EL (cell line): ENCODE results near the gene H1-8.

Source experiments
- DNase-seq: peaks from one replicate; pipeline ENCODE4 v3.0.0-alpha.2; 2016

The H1-8 gene

GRCh38 chr3:129557548-129557894, 14.5 kb downstream of the H1-8 start:
- DNase-seq = no peak

- no peak for DNase-seq
Measured at GRCh38 chr3:129558081-129558771, 15.3 kb downstream of the H1-8 start.

- DNase-seq = peak; percentile 94
Measured at GRCh38 chr3:129558772-129559564, 16.0 kb downstream of the H1-8 start.

GRCh38 chr3:129559565-129560079, 16.6 kb downstream of the H1-8 start:
- DNase-seq = no peak

GRCh38 chr3:129560269-129560787, 17.4 kb downstream of the H1-8 start:
- DNase-seq = peak; percentile 85

GRCh38 chr3:129560911-129561594, 18.1 kb downstream of the H1-8 start:
- DNase-seq = peak; percentile 87

- DNase-seq = no peak
Measured at GRCh38 chr3:129561619-129562248, 18.8 kb downstream of the H1-8 start.

- DNase-seq = no peak
Measured at GRCh38 chr3:129562803-129563202, 19.8 kb downstream of the H1-8 start.

- DNase-seq = no peak
Measured at GRCh38 chr3:129563332-129563731, 20.4 kb downstream of the H1-8 start.

- no peak for DNase-seq
Measured at GRCh38 chr3:129563850-129564535, 21.0 kb downstream of the H1-8 start.

- no peak for DNase-seq
Measured at GRCh38 chr3:129564981-129565644, 22.1 kb downstream of the H1-8 start.

- DNase-seq = no peak
Measured at GRCh38 chr3:129565902-129566301, 22.9 kb downstream of the H1-8 start.

GRCh38 chr3:129567176-129567705, 24.3 kb downstream of the H1-8 start:
- DNase-seq = no peak

- no peak for DNase-seq
Measured at GRCh38 chr3:129567939-129568338, 25.0 kb downstream of the H1-8 start.

- no peak for DNase-seq
Measured at GRCh38 chr3:129569856-129570255, 26.9 kb downstream of the H1-8 start.

GRCh38 chr3:129571605-129572547, 28.9 kb downstream of the H1-8 start:
- no peak for DNase-seq

- no peak for DNase-seq
Measured at GRCh38 chr3:129572603-129573002, 29.6 kb downstream of the H1-8 start.

GRCh38 chr3:129573493-129573892, 30.5 kb downstream of the H1-8 start:
- no peak for DNase-seq

- DNase-seq = no peak
Measured at GRCh38 chr3:129574206-129574605, 31.2 kb downstream of the H1-8 start.
